A549 (cell line): ENCODE measurements around the gene PARVB.

Experiments
- CTCF ChIP-seq: fragments of >200 bp; sonication (Bioruptor Twin); formaldehyde crosslinking; IDR thresholded peaks from 3 replicates; pipeline ENCODE4 v1.5.1; 2016
- EP300 ChIP-seq, 2 experiments: fragments of >200 bp; sonication (Bioruptor Twin); formaldehyde crosslinking; IDR thresholded peaks; 2 replicates in 1 of 2; 3 replicates in 1 of 2; pipeline ENCODE4 v1.6.1; 2016 to 2017
- HDAC2 ChIP-seq: fragments of 200-600 bp; sonication (generic); IDR thresholded peaks from 2 replicates; pipeline ENCODE4 v1.6.1; 2016
- JUNB ChIP-seq: fragments of >200 bp; sonication (Bioruptor Twin); formaldehyde crosslinking; IDR thresholded peaks from 2 replicates; pipeline ENCODE4 v1.6.1; 2016
- POLR2A ChIP-seq: IDR thresholded peaks from 2 replicates; pipeline ENCODE4 v1.6.1; 2012; ENCODE audit warnings: mild to moderate bottlenecking, low read length
- RCOR1 ChIP-seq: fragments of 150-350 bp; IDR thresholded peaks from 2 replicates; pipeline ENCODE4 v1.6.1; 2014; ENCODE audit warnings: antibody characterized with exemption, low read length, low read depth
- ZNF302 ChIP-seq: fragments of 250-450 bp; sonication (Bioruptor Pico); IDR thresholded peaks from 2 replicates; pipeline ENCODE4 v1.9.0; 2021; ENCODE audit warnings: inconsistent platforms, mild to moderate bottlenecking, moderate library complexity
- TF ChIP-seq, protein P1 (sequence below): fragments of 200-600 bp; sonication (generic); IDR thresholded peaks from 2 replicates; pipeline ENCODE4 v1.6.1; 2016; ENCODE audit warnings: antibody characterized with exemption, mild to moderate bottlenecking, moderate library complexity

DNA sequence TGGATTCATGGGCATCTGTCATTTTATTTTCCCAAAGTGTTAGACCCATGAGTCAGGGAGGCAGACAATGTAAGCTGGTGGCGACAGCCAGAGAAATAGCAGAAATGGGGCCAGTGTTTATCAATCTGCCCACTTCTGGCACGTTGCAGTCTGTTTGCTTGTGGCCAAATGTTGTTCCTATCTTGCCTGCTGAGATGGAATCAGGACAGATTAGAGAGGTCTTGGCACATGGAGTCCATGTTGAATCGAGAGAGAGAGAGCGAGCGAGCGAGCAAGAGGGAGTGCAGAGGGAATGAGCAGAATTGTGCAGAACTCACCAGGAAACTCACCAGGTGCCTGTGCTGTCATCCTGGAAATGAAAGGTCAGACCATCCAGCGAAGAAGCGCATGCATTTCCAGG lies 134.7 kb downstream of the PARVB start:
- TF ChIP-seq, protein P1, sequence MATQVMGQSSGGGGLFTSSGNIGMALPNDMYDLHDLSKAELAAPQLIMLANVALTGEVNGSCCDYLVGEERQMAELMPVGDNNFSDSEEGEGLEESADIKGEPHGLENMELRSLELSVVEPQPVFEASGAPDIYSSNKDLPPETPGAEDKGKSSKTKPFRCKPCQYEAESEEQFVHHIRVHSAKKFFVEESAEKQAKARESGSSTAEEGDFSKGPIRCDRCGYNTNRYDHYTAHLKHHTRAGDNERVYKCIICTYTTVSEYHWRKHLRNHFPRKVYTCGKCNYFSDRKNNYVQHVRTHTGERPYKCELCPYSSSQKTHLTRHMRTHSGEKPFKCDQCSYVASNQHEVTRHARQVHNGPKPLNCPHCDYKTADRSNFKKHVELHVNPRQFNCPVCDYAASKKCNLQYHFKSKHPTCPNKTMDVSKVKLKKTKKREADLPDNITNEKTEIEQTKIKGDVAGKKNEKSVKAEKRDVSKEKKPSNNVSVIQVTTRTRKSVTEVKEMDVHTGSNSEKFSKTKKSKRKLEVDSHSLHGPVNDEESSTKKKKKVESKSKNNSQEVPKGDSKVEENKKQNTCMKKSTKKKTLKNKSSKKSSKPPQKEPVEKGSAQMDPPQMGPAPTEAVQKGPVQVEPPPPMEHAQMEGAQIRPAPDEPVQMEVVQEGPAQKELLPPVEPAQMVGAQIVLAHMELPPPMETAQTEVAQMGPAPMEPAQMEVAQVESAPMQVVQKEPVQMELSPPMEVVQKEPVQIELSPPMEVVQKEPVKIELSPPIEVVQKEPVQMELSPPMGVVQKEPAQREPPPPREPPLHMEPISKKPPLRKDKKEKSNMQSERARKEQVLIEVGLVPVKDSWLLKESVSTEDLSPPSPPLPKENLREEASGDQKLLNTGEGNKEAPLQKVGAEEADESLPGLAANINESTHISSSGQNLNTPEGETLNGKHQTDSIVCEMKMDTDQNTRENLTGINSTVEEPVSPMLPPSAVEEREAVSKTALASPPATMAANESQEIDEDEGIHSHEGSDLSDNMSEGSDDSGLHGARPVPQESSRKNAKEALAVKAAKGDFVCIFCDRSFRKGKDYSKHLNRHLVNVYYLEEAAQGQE = no peak
- TF ChIP-seq EP300 (IDR thresholded peaks at IDR 0.05) = no peak
- TF ChIP-seq RCOR1 = no peak
- no peak for TF ChIP-seq CTCF
- no peak for TF ChIP-seq POLR2A
- no peak for TF ChIP-seq HDAC2
- TF ChIP-seq ZNF302 (CRISPR knock-in tag) = no peak
- no peak for TF ChIP-seq JUNB
